Liver (tissue), 3 donors: Measurements from ENCODE around the gene FADS2.

ENCODE experiments used
- CTCF ChIP-seq: fragments of 150-350 bp; IDR thresholded peaks from 2 replicates; pipeline ENCODE4 v1.5.1; 2017; ENCODE audit warnings: improper control_type of control experiment, low read depth, low read length; ENCODE audit not compliant: missing input control
- FOXA1 ChIP-seq: IDR thresholded peaks from 2 replicates; pipeline ENCODE4 v1.6.1; 2016; ENCODE audit warnings: antibody characterized with exemption
- GABPA ChIP-seq, 2 donors: IDR thresholded peaks in 1 of 2; conservative IDR thresholded peaks in 1 of 2; 2 replicates each; pipeline ENCODE4 v1.6.1; 2016; ENCODE audit warnings: antibody characterized with exemption in 2 of 2, mild to moderate bottlenecking in 1 of 2, moderate library complexity in 1 of 2
- HNF4G ChIP-seq: IDR thresholded peaks from 2 replicates; pipeline ENCODE4 v1.6.1; 2016; ENCODE audit warnings: antibody characterized with exemption
- JUND ChIP-seq, 2 donors: IDR thresholded peaks; 2 replicates each; pipeline ENCODE4 v1.6.1; 2016; ENCODE audit warnings: antibody characterized with exemption in 2 of 2
- RAD21 ChIP-seq, 2 donors: IDR thresholded peaks; 2 replicates each; pipeline ENCODE4 v1.6.1; 2016; ENCODE audit warnings: antibody characterized with exemption in 2 of 2, mild to moderate bottlenecking in 2 of 2
- RXRA ChIP-seq, 2 donors: IDR thresholded peaks; 2 replicates each; pipeline ENCODE4 v1.6.1; 2017 to 2018; ENCODE audit warnings: antibody characterized with exemption in 2 of 2, mild to moderate bottlenecking in 1 of 2
- SP1 ChIP-seq: IDR thresholded peaks from 2 replicates; pipeline ENCODE4 v1.6.1; 2018; ENCODE audit warnings: antibody characterized with exemption, mild to moderate bottlenecking
- YY1 ChIP-seq: IDR thresholded peaks from 2 replicates; pipeline ENCODE4 v1.6.1; 2016; ENCODE audit warnings: antibody characterized with exemption, mild to moderate bottlenecking
- ZBTB33 ChIP-seq: IDR thresholded peaks from 2 replicates; pipeline ENCODE4 v1.6.1; 2016; ENCODE audit warnings: antibody characterized with exemption
- TF ChIP-seq, protein P1 (sequence below): IDR thresholded peaks from 2 replicates; pipeline ENCODE4 v1.6.1; 2016; ENCODE audit warnings: antibody characterized with exemption, mild to moderate bottlenecking
- TF ChIP-seq, protein P2 (sequence below): IDR thresholded peaks from 2 replicates; pipeline ENCODE4 v1.6.1; 2016; ENCODE audit warnings: antibody characterized with exemption
- donor health status: healthy.
- donor health status: healthy.

DNA sequence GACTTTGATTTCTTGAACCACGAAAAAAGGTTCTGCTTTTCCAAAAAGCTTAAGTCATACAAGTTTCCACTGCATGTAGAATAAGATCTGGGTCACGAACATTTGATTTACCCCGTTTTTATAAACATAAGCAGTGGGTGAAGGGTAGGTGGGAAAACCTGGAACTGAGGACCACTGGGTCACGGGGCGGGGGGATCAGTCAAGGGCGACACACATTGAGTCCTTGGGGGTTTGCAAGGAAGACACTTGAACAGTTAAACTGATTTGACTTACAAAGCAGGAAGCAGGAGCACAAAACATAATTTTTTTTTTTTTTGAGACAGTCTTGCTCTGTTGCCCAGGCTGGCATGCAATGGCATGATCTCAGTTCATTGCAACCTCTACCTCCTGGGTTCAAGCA lies 52.4 kb downstream of the FADS2 start:
- TF ChIP-seq RXRA (IDR thresholded peaks at IDR 0.05) (no peak), ZBTB33 (no peak), JUND (IDR thresholded peaks at IDR 0.05) (no peak), GABPA (IDR thresholded peaks at IDR 0.05 in 1 of 2, conservative IDR thresholded peaks at IDR 0.05 in 1 of 2) (no peak), CTCF (no peak), FOXA1 (no peak), YY1 (no peak), RAD21 (IDR thresholded peaks at IDR 0.05) (no peak), SP1 (no peak), HNF4G (no peak)
- TF ChIP-seq, protein P1, sequence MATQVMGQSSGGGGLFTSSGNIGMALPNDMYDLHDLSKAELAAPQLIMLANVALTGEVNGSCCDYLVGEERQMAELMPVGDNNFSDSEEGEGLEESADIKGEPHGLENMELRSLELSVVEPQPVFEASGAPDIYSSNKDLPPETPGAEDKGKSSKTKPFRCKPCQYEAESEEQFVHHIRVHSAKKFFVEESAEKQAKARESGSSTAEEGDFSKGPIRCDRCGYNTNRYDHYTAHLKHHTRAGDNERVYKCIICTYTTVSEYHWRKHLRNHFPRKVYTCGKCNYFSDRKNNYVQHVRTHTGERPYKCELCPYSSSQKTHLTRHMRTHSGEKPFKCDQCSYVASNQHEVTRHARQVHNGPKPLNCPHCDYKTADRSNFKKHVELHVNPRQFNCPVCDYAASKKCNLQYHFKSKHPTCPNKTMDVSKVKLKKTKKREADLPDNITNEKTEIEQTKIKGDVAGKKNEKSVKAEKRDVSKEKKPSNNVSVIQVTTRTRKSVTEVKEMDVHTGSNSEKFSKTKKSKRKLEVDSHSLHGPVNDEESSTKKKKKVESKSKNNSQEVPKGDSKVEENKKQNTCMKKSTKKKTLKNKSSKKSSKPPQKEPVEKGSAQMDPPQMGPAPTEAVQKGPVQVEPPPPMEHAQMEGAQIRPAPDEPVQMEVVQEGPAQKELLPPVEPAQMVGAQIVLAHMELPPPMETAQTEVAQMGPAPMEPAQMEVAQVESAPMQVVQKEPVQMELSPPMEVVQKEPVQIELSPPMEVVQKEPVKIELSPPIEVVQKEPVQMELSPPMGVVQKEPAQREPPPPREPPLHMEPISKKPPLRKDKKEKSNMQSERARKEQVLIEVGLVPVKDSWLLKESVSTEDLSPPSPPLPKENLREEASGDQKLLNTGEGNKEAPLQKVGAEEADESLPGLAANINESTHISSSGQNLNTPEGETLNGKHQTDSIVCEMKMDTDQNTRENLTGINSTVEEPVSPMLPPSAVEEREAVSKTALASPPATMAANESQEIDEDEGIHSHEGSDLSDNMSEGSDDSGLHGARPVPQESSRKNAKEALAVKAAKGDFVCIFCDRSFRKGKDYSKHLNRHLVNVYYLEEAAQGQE = no peak
- TF ChIP-seq, protein P2, sequence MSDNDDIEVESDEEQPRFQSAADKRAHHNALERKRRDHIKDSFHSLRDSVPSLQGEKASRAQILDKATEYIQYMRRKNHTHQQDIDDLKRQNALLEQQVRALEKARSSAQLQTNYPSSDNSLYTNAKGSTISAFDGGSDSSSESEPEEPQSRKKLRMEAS = no peak
